Neuronal stem cell (in vitro differentiated cells): ENCODE measurements around the gene DMKN.
A peak's percentile ranks its signal among the peaks of the same experiment; 100 is the strongest.

Experiments used
- DNase-seq: peaks from one replicate; pipeline ENCODE4 v3.0.0-alpha.2; 2013; ENCODE audit warnings: low spot score
- H2AFZ ChIP-seq: one replicate; pipeline ENCODE4 v1.6.1; 2013; ENCODE audit warnings: mild to moderate bottlenecking, low read length, inconsistent platforms
- H2AK5ac ChIP-seq: 2 replicates; pipeline ENCODE4 v1.6.1; 2013; ENCODE audit warnings: low read depth, mild to moderate bottlenecking, inconsistent platforms, low read length, moderate library complexity, mixed read lengths
- H2BK120ac ChIP-seq: 2 replicates; pipeline ENCODE4 v1.6.1; 2013; ENCODE audit warnings: low read depth, mild to moderate bottlenecking, inconsistent platforms, low read length, moderate library complexity, mixed read lengths
- H2BK12ac ChIP-seq: one replicate; pipeline ENCODE4 v1.6.1; 2013; ENCODE audit warnings: low read length, inconsistent platforms
- H2BK15ac ChIP-seq: 2 replicates; pipeline ENCODE4 v1.6.1; 2013; ENCODE audit warnings: mild to moderate bottlenecking, low read length, inconsistent platforms, mixed read lengths
- H2BK5ac ChIP-seq: one replicate; pipeline ENCODE4 v1.6.1; 2013; ENCODE audit warnings: inconsistent platforms, mild to moderate bottlenecking, low read length, moderate library complexity
- H3K14ac ChIP-seq: one replicate; pipeline ENCODE4 v1.6.1; 2013; ENCODE audit warnings: low read length, inconsistent platforms
- H3K18ac ChIP-seq: 2 replicates; pipeline ENCODE4 v1.6.1; 2013; ENCODE audit warnings: low read length, inconsistent platforms
- H3K23ac ChIP-seq: 2 replicates; pipeline ENCODE4 v1.6.1; 2013; ENCODE audit warnings: low read depth, mild to moderate bottlenecking, mixed read lengths, low read length, inconsistent platforms; ENCODE audit not compliant: poor library complexity
- H3K27ac ChIP-seq: replicated peaks from 3 replicates; pipeline ENCODE4 v1.5.1; 2013; ENCODE audit warnings: low read length, inconsistent platforms
- H3K27me3 ChIP-seq, 3 experiments: 2 replicates each; pipeline ENCODE4 v1.6.1; 2013; ENCODE audit warnings: low read length in 3 of 3, mild to moderate bottlenecking in 2 of 3, inconsistent platforms in 1 of 3, low read depth in 1 of 3, mixed read lengths in 1 of 3, moderate library complexity in 1 of 3; ENCODE audit not compliant: control insufficient read depth in 3 of 3, insufficient read depth in 3 of 3
- H3K36me3 ChIP-seq, 2 donors: replicated peaks in 1 of 2; 2 replicates each; pipeline ENCODE4 v1.6.1; 2013; ENCODE audit warnings: low read length in 2 of 2; ENCODE audit not compliant: control insufficient read depth in 2 of 2, insufficient read depth in 2 of 2
- H3K4ac ChIP-seq: 2 replicates; pipeline ENCODE4 v1.6.1; 2013; ENCODE audit warnings: inconsistent platforms, mild to moderate bottlenecking, low read length, moderate library complexity
- H3K4me1 ChIP-seq, 2 donors: 1 replicate in 1 of 2; 2 replicates in 1 of 2; pipeline ENCODE4 v1.6.1; 2013; ENCODE audit warnings: low read length in 2 of 2, low read depth in 1 of 2; ENCODE audit not compliant: control insufficient read depth in 2 of 2, insufficient read depth in 1 of 2
- H3K4me2 ChIP-seq: one replicate; pipeline ENCODE4 v1.6.1; 2013; ENCODE audit warnings: mild to moderate bottlenecking, low read length, inconsistent platforms; ENCODE audit not compliant: insufficient read depth, poor library complexity, severe bottlenecking
- H3K4me3 ChIP-seq, 2 donors: 2 replicates each; pipeline ENCODE4 v1.5.1; 2013; ENCODE audit warnings: low read length in 2 of 2, mild to moderate bottlenecking in 2 of 2, inconsistent platforms in 1 of 2, moderate library complexity in 1 of 2
- H3K79me1 ChIP-seq: one replicate; pipeline ENCODE4 v1.6.1; 2013; ENCODE audit warnings: low read depth, mild to moderate bottlenecking, inconsistent platforms, low read length, moderate library complexity
- H3K9ac ChIP-seq: one replicate; pipeline ENCODE4 v1.6.1; 2013; ENCODE audit warnings: mild to moderate bottlenecking, low read depth, low read length, inconsistent platforms; ENCODE audit not compliant: poor library complexity
- H3K9me3 ChIP-seq, 2 donors: replicated peaks in 1 of 2; 2 replicates each; pipeline versions ENCODE3 to v1.6.1; 2013; ENCODE audit warnings: low read length in 2 of 2, mild to moderate bottlenecking in 2 of 2, inconsistent platforms in 1 of 2, low read depth in 1 of 2, mixed read lengths in 1 of 2, moderate library complexity in 1 of 2; ENCODE audit not compliant: control insufficient read depth in 2 of 2, insufficient read depth in 1 of 2
- H4K8ac ChIP-seq: one replicate; pipeline ENCODE4 v1.6.1; 2013; ENCODE audit warnings: low read depth, mild to moderate bottlenecking, inconsistent platforms, low read length, moderate library complexity
- H4K91ac ChIP-seq: one replicate; pipeline ENCODE4 v1.6.1; 2013; ENCODE audit warnings: low read length, low read depth, mild to moderate bottlenecking, inconsistent platforms; ENCODE audit not compliant: poor library complexity
- WGBS, 2 donors: extraction: QIAGEN DNeasy Blood & Tissue Kit; methylation state at CpG; one replicate each; pipeline ENCODE4 v1.1.7; 2013; ENCODE audit warnings: missing lambda C conversion rate in 2 of 2, mixed read lengths in 1 of 2; ENCODE audit not compliant: insufficient read length in 2 of 2, insufficient replicate concordance in 1 of 2; ENCODE audit errors: extremely low coverage in 2 of 2; 5-methylcytosine and 5-hydroxymethylcytosine counted together

DMKN gene

DNA sequence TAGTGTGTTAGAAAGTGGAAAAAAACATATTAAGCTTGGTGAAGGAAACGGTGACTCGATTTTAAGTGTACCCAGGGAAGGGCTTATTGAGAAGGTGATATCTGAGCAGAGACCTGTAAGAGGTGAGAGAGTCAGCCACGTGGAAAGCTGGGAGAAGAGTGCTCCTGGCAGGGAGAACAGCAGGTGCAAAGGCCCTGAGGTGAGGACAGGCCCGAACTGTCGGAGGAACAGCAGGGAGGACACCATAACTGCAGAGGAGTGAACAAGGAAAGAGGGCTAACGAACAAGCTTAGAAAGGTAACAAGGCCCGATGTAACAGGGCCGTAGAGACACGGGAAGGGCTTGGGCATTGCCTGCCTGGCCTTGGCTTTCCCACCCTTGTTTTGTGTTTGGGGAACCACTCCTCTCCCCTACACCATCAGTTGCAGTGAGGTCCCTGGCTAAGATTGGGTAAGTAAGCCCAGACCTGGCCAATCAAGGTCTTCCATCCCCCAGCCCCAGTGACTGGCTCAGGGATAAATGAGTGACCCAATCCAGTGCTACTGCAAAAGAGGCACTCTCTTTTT, 42.7 kb upstream of the DMKN start:
- Histone ChIP-seq H2AK5ac (peak overlapping the region; percentile 9), H3K27me3 (peaks cover 2 to 60% (median 30%) of the 10 kb centered on the region in 3 experiments), H3K4me3 (no peak overlapping the region), H2BK12ac (no peak overlapping the region), H3K79me1 (no peaks in the 10 kb centered on the region), H2BK15ac (no peak overlapping the region), H3K9ac (no peak overlapping the region), H3K23ac (no peak overlapping the region), H4K8ac (no peak overlapping the region), H3K4me2 (no peak overlapping the region), H4K91ac (no peak overlapping the region), H2AFZ (no peak overlapping the region), H3K4me1 (peaks cover 0 to 3% of the 10 kb centered on the region in 2 donors), H3K14ac (no peak overlapping the region), H3K18ac (no peak overlapping the region), H3K27ac (no peak overlapping the region), H3K4ac (no peak overlapping the region), H2BK5ac (no peak overlapping the region), H2BK120ac (no peak overlapping the region), H3K36me3 (no peaks in the 10 kb centered on the region), H3K9me3 (peaks cover 0 to 4% of the 10 kb centered on the region in 2 donors)
- WGBS, 2 donors, result 100% methylated on average over 2 of the region's 9 CpGs; no CpG with 5 or more reads in 1 of the 2 donors
- no peak for DNase-seq

GRCh38 chr19:35555301-35556005, 42.0 kb upstream of the DMKN start:
- Histone ChIP-seq H2AFZ (no peak overlapping the region), H3K23ac (peak overlapping the region; percentile 81)
- peak; percentile 21 for DNase-seq

DNA sequence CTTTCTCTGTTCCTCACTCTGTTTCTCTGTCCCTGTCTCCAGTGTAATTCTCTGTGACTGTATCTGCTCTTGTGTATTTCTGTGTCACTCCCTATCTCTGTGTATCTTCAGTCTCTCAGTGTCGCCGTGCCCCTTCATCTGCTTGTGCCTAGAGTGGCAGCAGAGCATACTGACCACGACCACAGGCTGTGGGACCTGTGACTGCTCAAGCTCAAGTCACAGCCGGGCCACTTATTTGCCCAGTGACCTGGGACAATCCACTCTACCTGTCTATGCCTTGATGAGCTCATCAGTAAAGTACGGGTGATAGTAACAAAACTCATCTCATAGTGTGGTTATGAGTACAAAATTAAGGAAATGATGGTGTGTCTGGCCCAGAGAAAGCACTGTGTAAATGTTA, 40.6 kb upstream of the DMKN start:
- Histone ChIP-seq H3K27ac (no peak overlapping the region), H3K9ac (peak overlapping the region; percentile 25), H2AFZ (no peak overlapping the region), H2AK5ac (no peak overlapping the region), H4K91ac (no peak overlapping the region), H2BK120ac (no peak overlapping the region), H3K9me3 (peaks cover 0 to 3% of the 10 kb centered on the region in 2 donors), H4K8ac (no peak overlapping the region), H2BK5ac (no peak overlapping the region), H3K18ac (no peak overlapping the region), H3K4me3 (no peak overlapping the region), H3K36me3 (peaks cover 7 to 8% of the 10 kb centered on the region in 2 donors), H3K27me3 (peaks cover 0 to 40% (median 18%) of the 10 kb centered on the region in 3 experiments), H2BK15ac (no peak overlapping the region), H3K79me1 (no peaks in the 10 kb centered on the region), H2BK12ac (no peak overlapping the region), H3K23ac (no peak overlapping the region), H3K4me1 (peaks cover 0 to 3% of the 10 kb centered on the region in 2 donors), H3K14ac (no peak overlapping the region), H3K4ac (no peak overlapping the region), H3K4me2 (no peak overlapping the region)
- no CpG with 5 or more reads among the region's 5 CpGs for WGBS, 2 donors
- DNase-seq, result no peak

More at GRCh38 chr19:35555301-35556005, 42.0 kb upstream of the DMKN start:
- H3K79me1 ChIP-seq, result no peaks in the 10 kb centered on the region
- peak overlapping the region; percentile 4 for H2AK5ac ChIP-seq
- no peak overlapping the region for H3K27ac ChIP-seq
- H3K27me3 ChIP-seq, result peaks cover 2 to 53% (median 28%) of the 10 kb centered on the region in 3 experiments
- peaks cover 0 to 4% of the 10 kb centered on the region in 2 donors for H3K9me3 ChIP-seq
- no peak overlapping the region for H3K4me2 ChIP-seq
- no peak overlapping the region for H4K91ac ChIP-seq
- H3K9ac ChIP-seq, result peak overlapping the region; percentile 64
- H3K36me3 ChIP-seq, result peaks cover 0 to 3% of the 10 kb centered on the region in 2 donors
- H2BK12ac ChIP-seq, result no peak overlapping the region
- H2BK5ac ChIP-seq, result no peak overlapping the region
- H3K4me1 ChIP-seq, result peaks cover 0 to 3% of the 10 kb centered on the region in 2 donors
- H2BK15ac ChIP-seq, result peak overlapping the region; percentile 1
- no peak overlapping the region for H2BK120ac ChIP-seq
- H4K8ac ChIP-seq, result no peak overlapping the region
- no CpG with 5 or more reads among the region's 30 CpGs for WGBS, 2 donors
- no peak overlapping the region for H3K4ac ChIP-seq
- H3K14ac ChIP-seq, result peak overlapping the region; percentile 58
- no peak overlapping the region for H3K18ac ChIP-seq
- peak overlapping the region in 1 of 2 donors; percentile 38 for H3K4me3 ChIP-seq

GRCh38 chr19:35553385-35554000, 40.0 kb upstream of the DMKN start:
- H2AK5ac ChIP-seq, result no peak overlapping the region
- H4K91ac ChIP-seq, result no peak overlapping the region
- no peak overlapping the region for H3K4me3 ChIP-seq
- peaks cover 0 to 3% of the 10 kb centered on the region in 2 donors for H3K4me1 ChIP-seq
- no peak overlapping the region for H2BK120ac ChIP-seq
- H3K27ac ChIP-seq, result no peak overlapping the region
- H2BK12ac ChIP-seq, result no peak overlapping the region
- no peaks in the 10 kb centered on the region for H3K79me1 ChIP-seq
- no peak overlapping the region for H2BK15ac ChIP-seq
- no peak overlapping the region for H3K4ac ChIP-seq
- no peak overlapping the region for H3K4me2 ChIP-seq
- no CpG with 5 or more reads among the region's 14 CpGs for WGBS, 2 donors
- H3K9ac ChIP-seq, result peak overlapping the region; percentile 25
- H2AFZ ChIP-seq, result no peak overlapping the region
- DNase-seq, result no peak
- no peak overlapping the region for H3K14ac ChIP-seq
- no peak overlapping the region for H3K18ac ChIP-seq
- H2BK5ac ChIP-seq, result no peak overlapping the region
- no peak overlapping the region for H4K8ac ChIP-seq
- H3K9me3 ChIP-seq, result no peaks in the 10 kb centered on the region
- peaks cover 0 to 34% (median 12%) of the 10 kb centered on the region in 3 experiments for H3K27me3 ChIP-seq
- H3K36me3 ChIP-seq, result peaks cover 8% of the 10 kb centered on the region in 2 donors
- H3K23ac ChIP-seq, result peak overlapping the region; percentile 17
